ENCODE measurements around the gene PGPEP1. TPM values are rescaled to one million over a fixed set of nuclear protein-coding genes. Genes with fewer than 3 reads are reported as not detected.
A peak's percentile ranks its signal among the peaks of the same experiment; 100 is the strongest.

PGPEP1 gene
- polyA plus RNA-seq, 1 experiment: 32.2 TPM

DNA sequence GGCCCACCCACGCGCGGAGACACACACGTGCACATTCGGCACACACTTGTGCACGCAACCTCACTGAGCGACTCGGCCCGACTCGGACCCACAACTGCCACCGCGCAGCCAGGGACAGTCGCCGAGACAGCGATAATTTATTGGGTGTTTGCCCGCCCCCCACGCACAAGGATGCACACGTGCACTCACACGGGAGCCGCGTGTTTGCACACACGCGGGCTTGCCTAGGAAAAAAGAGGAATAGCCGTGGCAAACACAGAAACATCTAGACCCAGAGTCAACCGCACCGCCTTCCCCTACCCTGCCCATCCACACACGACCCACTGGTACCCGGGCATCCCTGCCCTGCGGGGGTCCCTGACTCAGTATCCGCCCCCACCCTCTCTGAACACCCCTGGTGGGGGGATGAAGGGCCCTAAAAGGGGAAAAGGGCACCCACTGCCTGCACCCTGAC is 77.7 kb downstream of the PGPEP1 start:
- CTCF ChIA-PET: interaction anchor here (0.8 to 12.0 kb wide), 10 partner anchors 8 to 170 kb away, joined by 3 to 101 read pairs (median 5); partner anchors contain the start of genes GDF15 and REX1BD
- Histone ChIP-seq H3K36me3 (ENCODE audit: control insufficient read depth, insufficient read depth, low read length) (peaks cover 2% of the 10 kb centered on the region; the same call in 1 of the 2 replicates), H3K27me3 (ENCODE audit: control insufficient read depth, insufficient read depth, low read length) (no peaks in the 10 kb centered on the region), H3K4me3 (ENCODE audit: low read depth, low read length) (0 out of 2 replicates have a peak overlapping the region, but pooled peaks have one; percentile 20)
- no peak for DNase-seq (ENCODE audit: low read depth)
- TF ChIP-seq, protein P1, sequence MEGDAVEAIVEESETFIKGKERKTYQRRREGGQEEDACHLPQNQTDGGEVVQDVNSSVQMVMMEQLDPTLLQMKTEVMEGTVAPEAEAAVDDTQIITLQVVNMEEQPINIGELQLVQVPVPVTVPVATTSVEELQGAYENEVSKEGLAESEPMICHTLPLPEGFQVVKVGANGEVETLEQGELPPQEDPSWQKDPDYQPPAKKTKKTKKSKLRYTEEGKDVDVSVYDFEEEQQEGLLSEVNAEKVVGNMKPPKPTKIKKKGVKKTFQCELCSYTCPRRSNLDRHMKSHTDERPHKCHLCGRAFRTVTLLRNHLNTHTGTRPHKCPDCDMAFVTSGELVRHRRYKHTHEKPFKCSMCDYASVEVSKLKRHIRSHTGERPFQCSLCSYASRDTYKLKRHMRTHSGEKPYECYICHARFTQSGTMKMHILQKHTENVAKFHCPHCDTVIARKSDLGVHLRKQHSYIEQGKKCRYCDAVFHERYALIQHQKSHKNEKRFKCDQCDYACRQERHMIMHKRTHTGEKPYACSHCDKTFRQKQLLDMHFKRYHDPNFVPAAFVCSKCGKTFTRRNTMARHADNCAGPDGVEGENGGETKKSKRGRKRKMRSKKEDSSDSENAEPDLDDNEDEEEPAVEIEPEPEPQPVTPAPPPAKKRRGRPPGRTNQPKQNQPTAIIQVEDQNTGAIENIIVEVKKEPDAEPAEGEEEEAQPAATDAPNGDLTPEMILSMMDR (IDR thresholded peaks at IDR 0.05; ENCODE audit: insufficient read depth, low read depth, low read length): no peak
- POLR2A ChIA-PET: interaction anchor here (0.6 to 0.7 kb wide), 2 partner anchors 102 to 136 kb away, joined by 3 read pairs; no protein-coding TSS in a partner anchor

- TF ChIP-seq, protein P1 (IDR thresholded peaks at IDR 0.05; ENCODE audit: insufficient read depth, low read depth, low read length): no peak
- ChIA-PET POLR2A (no interaction called here), CTCF (interaction anchor here (0.6 to 12.0 kb wide), 11 partner anchors 8 to 275 kb away, joined by 3 to 101 read pairs (median 4); partner anchors contain the start of genes GDF15 and MPV17L2)
- H3K4me3 ChIP-seq (ENCODE audit: low read depth, low read length): peak overlapping the region; percentile 87
- no peak for DNase-seq (ENCODE audit: low read depth)
- peaks cover 2% of the 10 kb centered on the region; the same call in 1 of the 2 replicates for H3K36me3 ChIP-seq (ENCODE audit: control insufficient read depth, insufficient read depth, low read length)
- no peaks in the 10 kb centered on the region for H3K27me3 ChIP-seq (ENCODE audit: control insufficient read depth, insufficient read depth, low read length)
Observed at GRCh38 chr19:18418483-18419194, 78.2 kb downstream of the PGPEP1 start.

DNA sequence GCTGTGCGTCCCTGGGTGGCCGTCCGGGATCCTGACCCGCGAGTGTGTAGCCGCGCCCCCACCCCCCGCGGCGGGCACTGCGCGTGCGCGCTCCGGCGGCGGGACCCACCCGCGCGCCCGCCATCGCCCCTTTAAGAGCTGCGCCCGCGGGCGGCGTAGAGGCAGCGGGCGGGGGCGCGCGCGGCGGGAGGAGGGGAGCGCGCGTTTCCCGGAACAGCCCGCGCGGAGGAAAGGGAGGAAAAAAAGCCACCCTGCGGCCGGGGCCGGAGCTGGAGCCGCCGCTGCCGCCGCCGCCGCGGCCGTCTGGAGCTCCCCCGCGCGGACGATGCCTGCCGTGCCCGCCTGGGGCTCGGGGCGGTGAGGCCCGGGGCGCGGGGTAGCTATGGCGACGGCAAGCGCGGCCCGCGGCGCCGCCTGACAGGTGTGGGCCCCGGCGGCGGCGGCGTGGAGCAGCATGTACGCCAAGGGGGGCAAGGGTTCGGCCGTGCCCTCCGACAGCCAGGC is 78.8 kb downstream of the PGPEP1 start, which contains the start of gene SSBP4:
Gene SSBP4, plus strand, starts transcription at position 204 of the 504 bp plus-strand sequence. Its CDS starts 251 bp downstream, at position 455.
- Histone ChIP-seq H3K36me3 (ENCODE audit: control insufficient read depth, insufficient read depth, low read length) (peaks cover 2% of the 10 kb centered on the region; the same call in 1 of the 2 replicates), H3K4me3 (ENCODE audit: low read depth, low read length) (peak within 1 kb of the TSS; percentile 87), H3K27me3 (ENCODE audit: control insufficient read depth, insufficient read depth, low read length) (no peaks in the 10 kb centered on the region)
- ChIA-PET POLR2A (no interaction called here), CTCF (interaction anchor here (0.6 to 12.0 kb wide), 11 partner anchors 9 to 274 kb away, joined by 3 to 101 read pairs (median 4); partner anchors contain the start of genes GDF15 and MPV17L2)
- no peak for DNase-seq (ENCODE audit: low read depth)
- TF ChIP-seq, protein P1 (IDR thresholded peaks at IDR 0.05; ENCODE audit: insufficient read depth, low read depth, low read length): no peak

Small RNA genes within 50 kb of the gene (small RNA-seq; reads per million reads assigned to genes)
- gene MIR3189 (ENCODE audit: insufficient read length, low read depth, low replicate concordance) (0.63 reads per million), gene RN7SL513P (ENCODE audit: insufficient read length, low read depth, low replicate concordance) (not detected)

Other genes starting within 250 kb of the PGPEP1 start
- 1.9 and 2.8 TPM in 2 replicates for gene MAST3, start 242.8 kb upstream of the PGPEP1 start, polyA plus RNA-seq (2011; rRNA removed)
- 9.4 and 17.4 TPM in 2 replicates for gene PIK3R2, start 187.4 kb upstream of the PGPEP1 start, polyA plus RNA-seq (2011; rRNA removed)
- 11.1 and 14.5 TPM in 2 replicates for gene IFI30, start 166.8 kb upstream of the PGPEP1 start, polyA plus RNA-seq (2011; rRNA removed)
- gene MPV17L2, start 147.4 kb upstream of the PGPEP1 start, polyA plus RNA-seq (2011; rRNA removed): 13.3 and 25.0 TPM in 2 replicates
- gene RAB3A, start 136.6 kb upstream of the PGPEP1 start, polyA plus RNA-seq (2011; rRNA removed): 1.4 and 2.0 TPM in 2 replicates
- gene PDE4C, start 114.2 kb upstream of the PGPEP1 start, polyA plus RNA-seq (2011; rRNA removed): 0.06 and 0.12 TPM in 2 replicates
- 0.82 and 1.5 TPM in 2 replicates for gene IQCN, start 66.1 kb upstream of the PGPEP1 start, polyA plus RNA-seq (2011; rRNA removed)
- 92.0 and 124 TPM in 2 replicates for gene JUND, start 59.0 kb upstream of the PGPEP1 start, polyA plus RNA-seq (2011; rRNA removed)
- gene LSM4, start 17.5 kb upstream of the PGPEP1 start, polyA plus RNA-seq (2011; rRNA removed): 94.7 and 99.8 TPM in 2 replicates
- gene GDF15, start 45.6 kb downstream of the PGPEP1 start, polyA plus RNA-seq (2011; rRNA removed): 19.0 and 30.8 TPM in 2 replicates
- gene LRRC25, start 57.0 kb downstream of the PGPEP1 start, polyA plus RNA-seq (2011; rRNA removed): 0.06 TPM in 1 of 2 replicates, not detected in the other
- 16.3 and 24.1 TPM in 2 replicates for gene SSBP4, start 78.8 kb downstream of the PGPEP1 start, polyA plus RNA-seq (2011; rRNA removed)
- gene ISYNA1, start 97.5 kb downstream of the PGPEP1 start, polyA plus RNA-seq (2011; rRNA removed): 13.5 and 27.0 TPM in 2 replicates
- 4.4 and 10.2 TPM in 2 replicates for gene ELL, start 181.5 kb downstream of the PGPEP1 start, polyA plus RNA-seq (2011; rRNA removed)
- gene FKBP8, start 203.0 kb downstream of the PGPEP1 start, polyA plus RNA-seq (2011; rRNA removed): 168 and 280 TPM in 2 replicates
- 100 and 163 TPM in 2 replicates for gene KXD1, start 217.3 kb downstream of the PGPEP1 start, polyA plus RNA-seq (2011; rRNA removed)
- gene UBA52, start 231.3 kb downstream of the PGPEP1 start, polyA plus RNA-seq (2011; rRNA removed): 2,336 and 2,472 TPM in 2 replicates
- 22.4 and 24.3 TPM in 2 replicates for gene REX1BD, start 248.2 kb downstream of the PGPEP1 start, polyA plus RNA-seq (2011; rRNA removed)

All from BJ (cell line).